IMR-90 (cell line): Measurements from ENCODE around the gene ZNF567. TPM values are rescaled to one million over a fixed set of nuclear protein-coding genes. Genes with fewer than 3 reads are reported as not detected.

Experiments used
- ATAC-seq: fragments of 200-7000 bp; cut with Tn5 transposase; 2 replicates; pipeline ENCODE4 v1.9.1; 2020; ENCODE audit warnings: low read depth, mild to moderate bottlenecking, moderate library complexity
- BruUV-seq: library from RNA; stranded (reverse); fragments of 400-500 nt; replicated peaks from 2 replicates; lab custom pipeline; 2021; lab: Mats Ljungman, UMichigan
- CTCF ChIA-PET: fragments of 300-600 bp; formaldehyde crosslinking; extraction: SDS; loops from one replicate; lab custom pipeline; 2021; ENCODE audit warnings: antibody characterized with exemption; lab: Yijun Ruan, JAX
- POLR2A ChIA-PET: fragments of 300-600 bp; sonication (Branson Sonifier 250); formaldehyde crosslinking; loops from one replicate; lab custom pipeline; 2022; ENCODE audit warnings: antibody characterized with exemption; ENCODE audit not compliant: unreplicated experiment; lab: Charles Lee
- DNase-seq: peaks from one replicate; pipeline ENCODE4 v3.0.0; 2013
- H2AFZ ChIP-seq: replicated peaks from 2 replicates; pipeline ENCODE3; 2013; ENCODE audit warnings: low read length, mild to moderate bottlenecking; ENCODE audit not compliant: poor library complexity
- H2AK5ac ChIP-seq: 2 replicates; pipeline ENCODE4 v1.6.1; 2013; ENCODE audit warnings: low read depth, low read length, inconsistent platforms
- H2AK9ac ChIP-seq: replicated peaks from 2 replicates; pipeline ENCODE3; 2013; ENCODE audit warnings: mild to moderate bottlenecking, low read depth, low read length, moderate library complexity; ENCODE audit not compliant: poor library complexity
- H2BK120ac ChIP-seq: 2 replicates; pipeline ENCODE4 v1.6.1; 2013; ENCODE audit warnings: low read depth, low read length, inconsistent platforms
- H2BK15ac ChIP-seq: 3 replicates; pipeline ENCODE4 v1.6.1; 2013; ENCODE audit warnings: low read depth, low read length, inconsistent platforms
- H2BK20ac ChIP-seq: 2 replicates; pipeline ENCODE4 v1.6.1; 2013; ENCODE audit warnings: low read depth, mild to moderate bottlenecking, inconsistent platforms, low read length, moderate library complexity
- H2BK5ac ChIP-seq: 2 replicates; pipeline ENCODE4 v1.6.1; 2013; ENCODE audit warnings: mild to moderate bottlenecking, low read depth, low read length, inconsistent platforms; ENCODE audit not compliant: poor library complexity, severe bottlenecking
- H3K14ac ChIP-seq: replicated peaks from 2 replicates; pipeline ENCODE4 v1.6.1; 2013; ENCODE audit warnings: low read depth, low read length, inconsistent platforms
- H3K18ac ChIP-seq: 2 replicates; pipeline ENCODE4 v1.6.1; 2013; ENCODE audit warnings: low read depth, low read length, control low read depth
- H3K23ac ChIP-seq: 2 replicates; pipeline ENCODE4 v1.6.1; 2013; ENCODE audit warnings: low read depth, low read length, inconsistent platforms
- H3K27ac ChIP-seq: 2 replicates; pipeline ENCODE4 v1.5.1; 2013; ENCODE audit warnings: mild to moderate bottlenecking, control low read depth, low read length; ENCODE audit not compliant: insufficient read depth
- H3K27me3 ChIP-seq: 2 replicates; pipeline ENCODE4 v1.6.1; 2013; ENCODE audit warnings: low read length; ENCODE audit not compliant: control insufficient read depth, insufficient read depth
- H3K36me3 ChIP-seq: 2 replicates; pipeline ENCODE4 v1.6.1; 2013; ENCODE audit warnings: low read length, mixed read lengths; ENCODE audit not compliant: control insufficient read depth, insufficient read depth
- H3K4ac ChIP-seq: 2 replicates; pipeline ENCODE4 v1.6.1; 2013; ENCODE audit warnings: low read depth, low read length, inconsistent platforms
- H3K4me1 ChIP-seq: 2 replicates; pipeline ENCODE4 v1.6.1; 2013; ENCODE audit warnings: low read length, mixed read lengths; ENCODE audit not compliant: control insufficient read depth, insufficient read depth
- H3K4me2 ChIP-seq: 2 replicates; pipeline ENCODE4 v1.6.1; 2013; ENCODE audit warnings: low read depth, mild to moderate bottlenecking, control low read depth, low read length, moderate library complexity
- H3K4me3 ChIP-seq: 2 replicates; pipeline ENCODE4 v1.5.1; 2013; ENCODE audit warnings: low read depth, mild to moderate bottlenecking, control low read depth, low read length, moderate library complexity; ENCODE audit not compliant: insufficient read depth
- H3K56ac ChIP-seq: 2 replicates; pipeline ENCODE4 v1.6.1; 2013; ENCODE audit warnings: low read length, inconsistent platforms; ENCODE audit not compliant: insufficient read depth; ENCODE audit errors: extremely low read depth
- H3K79me1 ChIP-seq, 2 experiments: 2 replicates each; pipeline ENCODE4 v1.6.1; 2013; ENCODE audit warnings: low read length in 2 of 2, inconsistent platforms in 1 of 2, low read depth in 1 of 2
- H3K9ac ChIP-seq: 2 replicates; pipeline ENCODE4 v1.6.1; 2013; ENCODE audit warnings: low read depth, low read length, control low read depth
- H3K9me1 ChIP-seq: 2 replicates; pipeline ENCODE4 v1.6.1; 2013; ENCODE audit warnings: low read length, inconsistent platforms; ENCODE audit not compliant: insufficient read depth
- H3K9me3 ChIP-seq: 2 replicates; pipeline ENCODE4 v1.6.1; 2013; ENCODE audit warnings: low read length; ENCODE audit not compliant: control insufficient read depth, insufficient read depth
- H4K20me1 ChIP-seq: 2 replicates; pipeline ENCODE4 v1.6.1; 2013; ENCODE audit warnings: low read length, inconsistent platforms; ENCODE audit not compliant: insufficient read depth
- H4K5ac ChIP-seq: 2 replicates; pipeline ENCODE4 v1.6.1; 2013; ENCODE audit warnings: mild to moderate bottlenecking, low read depth, low read length, control low read depth
- H4K8ac ChIP-seq, 2 experiments: 2 replicates each; pipeline ENCODE4 v1.6.1; 2013; ENCODE audit warnings: low read depth in 2 of 2, low read length in 2 of 2, control low read depth in 1 of 2, inconsistent platforms in 1 of 2
- H4K91ac ChIP-seq: 2 replicates; pipeline ENCODE4 v1.6.1; 2013; ENCODE audit warnings: low read depth, low read length, inconsistent platforms; ENCODE audit not compliant: insufficient read depth
- BHLHE40 ChIP-seq: fragments of 150-350 bp; IDR thresholded peaks from 2 replicates; pipeline ENCODE4 v1.6.1; 2016; ENCODE audit warnings: mild to moderate bottlenecking, low read depth, low read length
- CEBPB ChIP-seq: IDR thresholded peaks from 2 replicates; pipeline ENCODE4 v1.6.1; 2012; ENCODE audit warnings: low read depth, low read length, improper control_type of control experiment
- CHD1 ChIP-seq: IDR thresholded peaks from 2 replicates; pipeline ENCODE4 v1.6.1; 2012; ENCODE audit warnings: low read depth, low read length, improper control_type of control experiment
- CTCF ChIP-seq: conservative IDR thresholded peaks from 2 replicates; pipeline ENCODE4 v1.5.1; 2012; ENCODE audit warnings: mild to moderate bottlenecking, low read depth, low read length, improper control_type of control experiment
- ELK1 ChIP-seq: fragments of 150-350 bp; IDR thresholded peaks from 2 replicates; pipeline ENCODE4 v1.6.1; 2016; ENCODE audit warnings: low read depth, mild to moderate bottlenecking, low read length, moderate library complexity, borderline replicate concordance
- FOS ChIP-seq: fragments of 150-350 bp; IDR thresholded peaks from 2 replicates; pipeline ENCODE4 v1.6.1; 2016; ENCODE audit warnings: low read depth, low read length
- MAFK ChIP-seq: IDR thresholded peaks from 2 replicates; pipeline ENCODE4 v1.6.1; 2012; ENCODE audit warnings: low read depth, low read length, improper control_type of control experiment
- MAZ ChIP-seq: IDR thresholded peaks from 2 replicates; pipeline ENCODE4 v1.6.1; 2012; ENCODE audit warnings: low read depth, mild to moderate bottlenecking, low read length, improper control_type of control experiment, moderate library complexity, borderline replicate concordance
- MXI1 ChIP-seq: IDR thresholded peaks from 2 replicates; pipeline ENCODE4 v1.6.1; 2012; ENCODE audit warnings: low read depth, mild to moderate bottlenecking, low read length, moderate library complexity, borderline replicate concordance
- NFE2L2 ChIP-seq: fragments of 150-350 bp; IDR thresholded peaks from 2 replicates; pipeline ENCODE4 v1.6.1; 2016; ENCODE audit warnings: low read depth, mild to moderate bottlenecking, low read length
- POLR2A ChIP-seq: IDR thresholded peaks from 2 replicates; pipeline ENCODE4 v1.6.1; 2012; ENCODE audit warnings: mild to moderate bottlenecking, low read depth, low read length
- RAD21 ChIP-seq: IDR thresholded peaks from 2 replicates; pipeline ENCODE4 v1.6.1; 2012; ENCODE audit warnings: low read length, improper control_type of control experiment
- RCOR1 ChIP-seq: IDR thresholded peaks from 2 replicates; pipeline ENCODE4 v1.6.1; 2012; ENCODE audit warnings: mild to moderate bottlenecking, low read length, improper control_type of control experiment; ENCODE audit not compliant: insufficient replicate concordance
- RFX5 ChIP-seq: IDR thresholded peaks from 2 replicates; pipeline ENCODE4 v1.8.0; 2012; ENCODE audit warnings: low read depth, mild to moderate bottlenecking, low read length, moderate library complexity
- SMC3 ChIP-seq: fragments of 150-350 bp; IDR thresholded peaks from 2 replicates; pipeline ENCODE4 v1.6.1; 2016; ENCODE audit warnings: low read depth, mild to moderate bottlenecking, antibody characterized with exemption, low read length, moderate library complexity
- USF2 ChIP-seq: fragments of 150-350 bp; IDR thresholded peaks from 2 replicates; pipeline ENCODE4 v1.6.1; 2017; ENCODE audit warnings: mild to moderate bottlenecking, antibody characterized with exemption, low read length, low read depth
- WGBS, 2 experiments: methylation state at CpG; one replicate each; pipeline versions ENCODE4 v1.1.5 to v1.1.7; 2013; ENCODE audit warnings: missing lambda C conversion rate in 2 of 2; ENCODE audit not compliant: insufficient read length in 1 of 2; ENCODE audit errors: extremely low coverage in 2 of 2; 5-methylcytosine and 5-hydroxymethylcytosine counted together
- dilution Hi-C: fragments of 300-500 bp; cut with HindIII; formaldehyde crosslinking; loops from one replicate; pipeline ENCODE4 v1.14.3; 2018; ENCODE audit warnings: low sequenced_read_pairs; ENCODE audit not compliant: unreplicated experiment
- in situ Hi-C: fragments of 300-500 bp; cut with MboI; formaldehyde crosslinking; loops from 3 replicates; pipeline ENCODE4 v1.14.3; 2019; ENCODE audit warnings: low sequenced_read_pairs, inconsistent platforms, mixed read lengths
- intact Hi-C: fragments of 100-400 bp; cut with micrococcal nuclease; formaldehyde crosslinking; loops from 2 replicates; pipeline ENCODE4 v1.10.0; 2022
- polyA plus RNA-seq, 3 experiments: library from polyadenylated mRNA; depleted of rRNA; stranded (reverse); fragments of >200 nt; gene quantifications; 2 replicates each; pipeline ENCODE4 v1.2.3, GENCODE V29; 2012; ENCODE audit warnings: low replicate concordance in 1 of 3
- total RNA-seq: library from RNA; depleted of rRNA; stranded (reverse); fragments of >200 nt; gene quantifications from 2 replicates; pipeline ENCODE4 v1.2.3, GENCODE V29; 2012

Gene ZNF567
- total and polyA plus RNA-seq, 2 of the 4 experiments (the other 2 are of a cell fraction): 3.4 to 6.1 TPM

GRCh38 chr19:36652958-36653357, 34.5 kb upstream of the ZNF567 start:
- Histone ChIP-seq H3K36me3 (peaks cover 44% of the 10 kb centered on the region), H3K56ac (no peak overlapping the region), H3K9ac (no peak overlapping the region), H2AFZ (no peak overlapping the region), H2BK20ac (no peak overlapping the region), H3K9me1 (no peaks in the 10 kb centered on the region), H2BK120ac (no peak overlapping the region), H4K91ac (no peak overlapping the region), H2BK15ac (no peak overlapping the region), H3K27me3 (no peaks in the 10 kb centered on the region), H4K8ac (no peak overlapping the region), H3K79me1 (no peaks in the 10 kb centered on the region), H4K5ac (no peak overlapping the region), H3K18ac (no peak overlapping the region), H3K4me1 (no peaks in the 10 kb centered on the region), H2BK5ac (no peak overlapping the region), H3K4me2 (no peak overlapping the region), H3K27ac (no peak overlapping the region), H2AK9ac (no peak overlapping the region), H3K4me3 (no peak overlapping the region), H3K14ac (no peak overlapping the region), H3K4ac (no peak overlapping the region), H3K9me3 (peaks cover 33% of the 10 kb centered on the region), H2AK5ac (no peak overlapping the region), H3K23ac (no peak overlapping the region), H4K20me1 (no peaks in the 10 kb centered on the region)
- DNase-seq: no peak
- intact Hi-C loops: no loop called here
- ATAC-seq: no peak
- POLR2A ChIA-PET: no interaction called here
- dilution Hi-C loops: no loop called here
- no peak for TF ChIP-seq ELK1
- TF ChIP-seq POLR2A: no peak
- no peak for TF ChIP-seq CEBPB
- no peak for TF ChIP-seq SMC3
- TF ChIP-seq NFE2L2: no peak
- TF ChIP-seq RFX5: no peak
- no peak for TF ChIP-seq FOS
- no peak for TF ChIP-seq BHLHE40
- no peak for TF ChIP-seq CHD1
- no peak for TF ChIP-seq USF2
- TF ChIP-seq MAFK: no peak
- TF ChIP-seq RCOR1: no peak
- no peak for TF ChIP-seq RAD21
- no peak for TF ChIP-seq MAZ
- TF ChIP-seq CTCF: no peak
- no peak for TF ChIP-seq MXI1
- no CpG with 5 or more reads among the region's 1 CpG for WGBS, 2 experiments
- in situ Hi-C loops: no loop called here
- BruUV-seq: no TSS peak
- CTCF ChIA-PET: no interaction called here
